Middle frontal gyrus (tissue), 1 donor: ENCODE results near the gene LDLRAP1.
"Not testable (repeated sequence)": the region's sequence is repeated elsewhere in the genome, so short reads cannot be mapped to it uniquely, and the experiment has no call there.

ENCODE experiments used
- DNase-seq: peaks from one replicate; pipeline ENCODE4 v3.0.0-alpha.2; 2015; ENCODE audit warnings: low spot score; ENCODE audit errors: extremely low spot score

LDLRAP1 gene

DNA sequence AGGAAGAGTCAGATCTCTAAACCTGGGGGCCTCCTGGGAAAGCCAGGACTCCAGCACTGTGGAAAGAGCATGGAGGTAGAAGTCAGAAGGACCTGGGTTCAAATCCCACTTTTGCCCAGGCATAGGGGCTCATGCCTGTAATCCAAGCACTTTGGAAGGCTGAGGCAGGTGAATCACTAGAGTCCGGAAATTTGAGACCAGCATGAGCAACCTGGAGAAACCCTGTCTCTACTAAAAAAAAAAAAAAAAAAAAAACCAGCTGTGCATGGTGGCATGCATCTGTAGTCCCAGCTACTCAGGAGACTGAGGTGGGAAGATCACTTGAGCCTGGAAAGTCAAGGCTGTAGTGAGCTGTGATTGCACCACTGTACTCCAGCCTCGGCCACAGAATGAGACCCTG is 31.8 kb downstream of the LDLRAP1 start:
- no peak for DNase-seq

DNA sequence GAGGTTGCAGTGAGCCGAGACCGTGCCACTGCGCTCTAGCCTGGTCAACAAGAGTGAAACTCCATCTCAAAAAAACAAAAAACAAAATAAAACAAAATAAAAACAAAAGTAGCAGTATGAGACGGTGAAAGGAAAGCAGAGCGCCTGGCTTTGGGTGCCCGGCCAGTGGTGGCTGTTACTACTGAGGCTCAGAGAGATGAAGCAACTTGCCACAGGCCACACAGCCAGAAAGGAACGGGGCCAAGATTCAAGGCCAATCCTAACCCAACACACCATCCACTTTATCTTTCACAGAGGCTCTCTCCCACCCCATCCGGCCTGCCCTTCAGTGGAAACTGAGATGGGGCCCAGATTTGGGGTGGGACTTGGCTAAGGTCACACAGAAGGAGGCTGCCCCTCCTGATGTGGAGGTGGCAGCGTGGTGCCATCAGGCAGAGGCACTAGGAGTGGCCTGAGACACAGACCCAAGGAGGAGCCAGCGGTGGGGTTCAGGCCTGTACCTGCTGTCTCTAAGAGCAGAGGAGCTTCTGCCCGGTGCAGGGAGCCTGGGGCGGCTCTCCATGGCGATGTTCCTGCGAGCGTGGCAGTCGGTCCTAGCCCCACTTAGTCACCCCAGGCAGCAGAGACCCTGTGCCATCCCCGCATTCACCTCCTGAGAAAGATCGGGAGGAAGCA is 33.2 kb downstream of the LDLRAP1 start:
- no peak for DNase-seq

DNA sequence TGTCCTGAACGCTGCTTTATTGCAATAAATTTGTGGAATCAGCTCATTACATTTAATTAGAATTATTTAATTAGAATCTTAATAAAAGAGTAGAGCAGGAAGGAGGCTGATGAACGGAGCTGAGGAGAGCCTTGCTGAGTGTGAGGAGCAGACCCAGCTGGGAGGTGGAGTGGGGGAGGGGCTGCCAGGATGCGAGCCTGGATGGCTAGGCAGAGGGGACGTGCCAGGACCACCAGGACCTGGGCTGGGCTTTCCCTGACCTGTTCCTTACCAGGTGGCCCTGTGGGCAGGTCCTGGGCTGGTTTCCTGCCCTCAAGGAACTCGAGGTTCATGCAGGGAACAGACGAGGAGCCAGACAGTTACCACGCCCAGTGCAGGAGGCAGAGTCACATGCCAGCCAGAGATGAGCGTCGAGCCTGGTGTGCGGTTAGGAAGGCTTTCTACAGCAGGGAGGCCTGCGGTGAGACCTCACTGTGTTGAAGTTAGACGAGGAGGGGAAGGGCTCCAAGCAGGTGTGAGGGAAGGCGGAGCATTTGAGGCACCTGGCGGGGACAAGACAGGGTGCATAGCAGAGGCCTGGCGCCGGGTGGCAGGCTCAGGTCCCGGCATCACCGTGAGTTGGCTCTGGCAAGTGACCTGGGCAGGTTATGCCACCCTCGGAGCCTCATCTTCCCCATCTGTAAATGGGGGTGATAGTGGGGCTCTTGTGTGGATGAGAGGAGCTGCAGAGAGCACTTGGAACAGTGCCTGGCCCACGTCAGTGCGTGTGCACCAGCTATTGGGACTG is 33.9 kb downstream of the LDLRAP1 start:
- DNase-seq, result no peak

DNA sequence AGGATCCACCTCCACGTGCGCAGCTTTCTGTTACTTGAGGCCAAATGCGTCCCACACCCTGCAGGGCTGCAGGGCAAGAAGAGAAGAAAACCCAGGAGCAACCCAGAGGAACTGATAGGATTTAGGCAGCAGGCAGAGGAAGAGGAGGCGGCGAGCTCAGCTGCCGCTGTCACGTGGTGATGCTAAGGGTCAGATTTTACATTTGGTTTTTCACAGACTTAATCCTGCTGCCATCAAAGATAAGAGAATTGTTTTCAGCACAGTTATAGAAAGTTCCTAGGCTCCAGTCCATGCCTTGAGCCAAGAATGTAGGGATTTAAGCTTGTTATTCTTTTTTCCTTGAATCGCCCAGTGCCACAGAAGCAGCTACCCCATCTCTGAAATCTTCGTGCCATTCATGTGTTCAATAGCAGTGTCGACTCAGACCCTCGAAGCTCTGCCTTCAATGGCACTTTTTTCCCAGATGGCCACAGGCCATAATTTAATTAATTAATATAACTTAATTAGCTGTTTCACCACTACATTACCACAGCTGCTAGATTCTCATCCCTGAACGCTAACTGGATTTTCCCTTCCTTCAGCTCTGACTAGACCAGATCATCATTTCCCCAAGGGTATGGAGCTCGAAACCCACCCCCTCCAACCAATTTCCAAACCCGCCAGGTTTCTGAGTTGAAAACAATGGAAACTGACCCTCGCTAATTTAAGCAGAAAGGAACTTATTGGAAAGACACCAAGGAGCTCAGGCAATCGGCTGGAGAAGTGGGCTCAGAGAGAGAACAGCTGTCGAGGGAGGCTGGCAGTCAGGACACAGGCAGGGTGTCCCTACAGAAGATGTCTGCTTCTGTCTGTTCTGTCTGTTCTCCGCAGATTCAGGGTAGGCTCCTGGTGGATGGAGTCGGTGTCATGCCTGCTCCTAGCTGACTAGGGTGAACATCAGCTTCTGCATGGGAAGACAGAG is 36.2 kb downstream of the LDLRAP1 start:
- no peak for DNase-seq

DNA sequence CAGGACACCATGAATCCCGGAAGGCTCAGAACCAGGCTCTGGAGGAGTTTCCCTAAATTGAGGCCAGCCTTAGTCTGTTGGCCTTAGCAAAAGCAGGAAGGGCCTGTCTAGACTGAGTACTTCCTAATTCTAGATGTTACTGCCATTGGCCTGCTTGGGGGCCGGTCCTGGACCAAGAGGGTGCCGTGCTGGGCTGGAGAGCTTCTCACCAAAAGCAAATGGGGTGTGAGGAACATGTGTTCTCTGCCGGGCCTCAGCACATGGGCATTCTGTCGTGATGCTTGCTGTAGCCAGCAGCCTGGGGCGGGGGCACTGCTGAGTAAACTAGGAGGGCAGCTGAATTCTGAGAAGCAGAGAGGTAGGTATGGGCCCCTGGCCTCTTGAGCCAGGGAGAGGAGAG is 37.5 kb downstream of the LDLRAP1 start:
- no peak for DNase-seq

DNA sequence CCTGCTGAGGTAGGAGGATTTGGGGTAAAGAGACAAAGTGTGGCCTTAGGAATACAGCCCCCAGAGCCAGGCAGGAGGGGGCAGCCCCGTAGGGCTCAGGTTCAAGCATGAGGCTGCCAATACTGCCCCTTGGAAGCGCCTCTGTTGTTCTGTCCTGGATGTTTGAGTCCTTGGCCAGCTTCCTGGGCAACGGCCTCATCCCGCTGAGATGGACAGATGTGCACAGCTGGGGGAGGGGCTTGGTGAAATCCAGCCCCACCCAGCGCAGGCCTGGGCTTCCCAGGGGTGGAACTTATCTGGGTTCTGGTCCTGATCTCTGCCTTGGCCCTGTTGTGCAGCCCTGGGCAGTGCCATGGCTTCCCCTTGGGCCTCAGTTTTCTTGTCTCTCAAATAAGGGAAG is 38.4 kb downstream of the LDLRAP1 start:
- no peak for DNase-seq

DNA sequence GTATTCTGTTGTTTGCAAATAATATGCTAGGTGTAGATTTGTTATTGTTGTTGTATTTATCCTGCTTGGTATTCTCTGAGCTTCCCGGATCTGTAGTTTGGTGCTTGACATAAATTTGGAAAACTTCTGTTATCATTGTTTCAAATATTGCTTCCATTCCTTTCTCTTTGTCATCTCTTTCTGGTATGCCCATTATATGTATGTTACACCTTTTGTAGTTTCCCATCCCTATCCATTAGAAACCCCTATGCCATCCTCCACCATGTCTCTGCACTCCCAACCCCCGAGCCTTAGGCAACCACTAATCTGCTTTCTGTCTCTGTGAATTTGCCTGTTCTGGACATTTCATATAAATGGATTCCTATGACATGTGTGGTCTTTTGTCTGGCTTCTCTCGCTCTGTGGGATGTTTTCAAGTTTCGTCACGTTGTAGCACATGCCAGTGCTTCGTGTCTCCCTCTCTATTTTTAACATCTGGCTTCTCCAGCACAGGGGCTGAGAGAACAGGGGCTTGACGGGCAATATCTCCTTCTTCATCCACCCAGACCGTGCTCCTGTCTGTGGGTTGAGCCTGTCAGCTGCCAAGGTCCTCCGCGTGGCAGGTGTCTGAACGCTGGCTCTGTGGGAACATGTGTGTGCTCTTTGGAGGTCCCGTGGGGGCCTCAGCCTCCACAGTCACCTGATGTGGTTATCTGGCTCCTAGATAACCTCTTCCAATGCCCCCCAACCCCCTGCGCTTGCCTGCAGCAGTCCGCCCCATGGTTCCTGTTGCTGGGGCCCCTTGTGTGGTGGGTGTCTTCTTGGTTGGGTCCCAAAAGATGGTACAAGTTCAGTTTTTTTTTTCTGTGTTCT is 40.3 kb downstream of the LDLRAP1 start:
- DNase-seq, result no peak

DNA sequence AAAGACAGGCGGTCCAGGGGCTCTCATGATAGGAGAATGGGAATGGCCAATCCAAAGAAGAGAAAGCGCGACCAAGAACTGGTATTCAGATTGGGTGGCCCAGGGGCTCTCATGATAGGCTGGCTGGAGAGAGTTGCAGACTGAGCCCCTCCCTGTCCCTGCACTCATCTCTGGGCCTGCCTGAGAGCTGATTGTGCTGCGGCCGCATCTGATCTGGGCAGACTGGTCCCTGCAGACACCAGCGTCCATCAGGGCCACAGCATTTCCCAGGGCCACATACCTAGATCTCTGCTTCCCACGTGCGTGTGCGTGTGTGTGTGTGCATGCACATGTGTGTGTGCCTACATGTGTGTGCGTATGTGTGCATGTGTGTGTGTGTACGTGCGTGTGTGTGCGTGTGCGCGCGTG is 42.8 kb downstream of the LDLRAP1 start:
- DNase-seq, result no peak

DNA sequence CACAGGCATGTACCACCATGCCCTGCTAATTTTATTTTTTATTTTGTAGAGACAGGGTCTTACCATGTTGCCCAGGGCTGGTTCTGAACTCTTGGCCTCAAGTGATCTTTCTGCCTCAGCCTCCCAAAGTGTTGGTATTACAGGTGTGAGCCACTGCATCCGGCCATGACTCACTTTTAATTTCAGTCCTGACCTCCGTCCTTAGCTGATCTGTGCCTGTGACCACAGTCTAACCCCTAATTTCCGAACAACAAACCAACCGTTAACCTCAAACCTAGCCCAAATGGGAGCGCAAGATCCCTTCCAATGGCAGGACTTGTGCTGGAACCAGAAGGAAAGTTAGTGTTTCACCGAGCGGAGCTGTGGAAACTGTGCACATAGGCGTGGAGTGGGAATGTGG is 43.9 kb downstream of the LDLRAP1 start:
- DNase-seq, result no peak

DNA sequence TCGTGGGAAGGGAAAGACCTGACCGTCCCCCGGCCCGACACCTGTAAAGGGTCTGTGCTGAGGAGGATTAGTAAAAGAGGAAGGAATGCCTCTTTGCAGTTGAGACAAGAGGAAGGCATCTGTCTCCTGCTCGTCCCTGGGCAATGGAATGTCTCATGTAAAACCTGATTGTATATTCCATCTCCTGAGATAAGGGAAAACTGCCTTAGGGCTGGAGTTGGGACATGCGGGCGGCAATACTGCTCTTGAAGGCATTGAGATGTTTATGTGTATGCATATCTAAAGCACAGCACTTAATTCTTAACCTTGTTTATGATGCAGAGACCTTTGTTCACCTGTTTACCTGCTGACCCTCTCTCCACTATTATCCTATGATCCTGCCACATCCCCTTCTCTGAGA is 44.8 kb downstream of the LDLRAP1 start:
- DNase-seq, result not testable (repeated sequence)

DNA sequence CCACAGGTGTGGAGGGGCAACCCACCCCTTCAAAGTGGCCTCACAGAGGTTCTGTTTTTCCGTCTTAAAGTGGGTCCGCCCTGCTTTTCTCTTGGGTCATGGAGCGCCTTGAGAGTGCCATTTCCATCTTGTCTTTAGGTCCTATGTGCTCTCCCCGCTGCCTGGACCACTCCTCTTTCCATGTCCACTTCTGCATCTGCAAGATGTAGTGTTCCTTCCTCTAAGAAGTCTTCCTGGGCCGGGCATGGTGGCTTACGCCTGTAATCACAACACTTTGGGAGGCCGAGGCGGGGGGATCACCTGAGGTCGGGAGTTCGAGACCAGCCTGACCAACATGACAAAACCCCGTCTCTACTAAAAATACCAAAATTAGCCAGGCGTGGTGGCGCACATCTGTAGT is 45.4 kb downstream of the LDLRAP1 start:
- DNase-seq, result not testable (repeated sequence)

DNA sequence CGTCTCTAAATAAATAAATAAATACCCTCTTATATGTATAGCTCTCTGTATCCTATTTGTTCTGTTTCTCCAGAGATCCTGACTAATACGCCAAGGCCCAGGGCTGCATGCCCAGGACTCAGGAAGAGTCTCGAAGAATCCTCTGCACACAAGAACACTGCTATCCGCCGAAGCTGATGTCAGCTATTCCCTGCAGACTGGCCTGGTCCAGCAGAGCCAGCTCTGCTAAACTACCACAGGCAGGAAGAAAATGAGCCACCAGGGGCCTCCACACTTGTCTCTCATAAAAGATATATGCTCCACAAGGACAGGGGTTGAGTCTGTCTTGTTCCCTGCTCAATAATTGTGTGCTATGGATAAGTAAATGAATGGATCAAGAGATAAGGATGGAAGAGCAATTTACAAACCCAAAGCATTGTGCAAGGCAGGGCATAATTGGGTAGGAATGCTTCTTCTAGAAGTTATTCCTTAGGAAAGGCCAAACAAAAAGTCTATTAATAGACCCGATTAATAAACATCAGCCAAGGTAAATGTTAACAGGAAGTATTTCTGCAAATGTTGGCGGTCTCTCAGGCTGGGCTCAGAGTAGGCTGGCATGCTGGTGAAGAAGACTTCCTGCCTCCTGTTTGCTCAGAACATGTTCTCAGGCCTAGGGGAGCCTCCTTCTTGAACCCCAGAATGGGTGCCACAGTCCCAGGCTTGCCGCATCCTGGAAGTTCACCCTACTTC is 46.9 kb downstream of the LDLRAP1 start:
- no peak for DNase-seq

DNA sequence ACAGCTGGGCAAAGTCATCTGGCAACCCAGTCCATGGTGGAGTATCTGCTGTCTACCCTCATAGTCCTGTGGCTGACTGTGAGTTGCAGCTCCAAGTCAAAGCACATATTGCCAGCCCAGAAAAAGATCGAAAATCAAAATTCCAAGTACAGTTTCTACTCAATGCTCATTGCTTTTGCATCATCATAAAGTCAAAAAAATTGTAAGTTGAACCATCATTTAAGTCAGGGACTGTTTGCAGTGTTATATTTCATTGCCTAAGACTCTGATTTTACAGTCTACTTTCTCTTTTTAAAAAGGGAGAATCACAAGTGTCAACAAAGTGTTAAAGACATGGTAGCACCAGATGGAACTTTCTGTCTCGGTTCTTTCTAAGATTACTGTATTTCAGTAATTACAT is 50.5 kb downstream of the LDLRAP1 start:
- DNase-seq, result no peak

DNA sequence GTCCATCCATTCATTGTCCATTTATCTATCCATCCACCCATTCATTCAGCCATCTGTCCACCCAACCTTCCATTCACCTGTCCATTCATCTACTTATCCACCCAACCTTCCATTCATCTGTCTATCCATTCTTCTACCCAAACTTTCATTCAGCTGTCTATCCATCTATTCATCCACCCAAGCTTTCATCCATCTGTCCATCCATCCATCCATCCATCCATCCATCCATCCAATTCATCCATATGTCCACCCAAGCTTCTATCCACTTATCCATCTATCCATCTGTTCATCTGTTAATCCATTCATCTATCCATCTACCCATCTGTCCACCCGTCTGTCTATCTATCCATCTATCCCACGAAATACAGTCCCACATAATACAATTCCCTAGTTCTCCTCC is 51.6 kb downstream of the LDLRAP1 start:
- no peak for DNase-seq

DNA sequence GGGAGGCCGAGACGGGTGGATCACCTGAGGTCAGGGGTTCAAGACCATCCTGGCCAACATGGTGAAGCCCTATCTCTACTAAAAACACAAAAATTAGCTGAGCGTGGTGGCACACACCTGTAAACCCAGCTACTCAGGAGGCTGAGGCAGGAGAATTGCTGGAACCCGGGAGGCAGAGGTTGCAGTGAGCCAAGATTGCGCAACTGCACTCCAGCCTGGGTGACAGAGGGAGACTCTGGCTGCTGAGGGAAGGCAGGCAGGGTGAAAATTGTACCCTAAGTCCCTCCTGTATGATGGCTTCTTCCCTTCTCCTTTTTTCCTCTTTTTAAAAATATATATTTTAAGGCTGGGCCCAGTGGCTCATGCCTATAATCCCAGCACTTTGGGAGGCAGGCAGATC is 53.2 kb downstream of the LDLRAP1 start:
- not testable (repeated sequence) for DNase-seq

DNA sequence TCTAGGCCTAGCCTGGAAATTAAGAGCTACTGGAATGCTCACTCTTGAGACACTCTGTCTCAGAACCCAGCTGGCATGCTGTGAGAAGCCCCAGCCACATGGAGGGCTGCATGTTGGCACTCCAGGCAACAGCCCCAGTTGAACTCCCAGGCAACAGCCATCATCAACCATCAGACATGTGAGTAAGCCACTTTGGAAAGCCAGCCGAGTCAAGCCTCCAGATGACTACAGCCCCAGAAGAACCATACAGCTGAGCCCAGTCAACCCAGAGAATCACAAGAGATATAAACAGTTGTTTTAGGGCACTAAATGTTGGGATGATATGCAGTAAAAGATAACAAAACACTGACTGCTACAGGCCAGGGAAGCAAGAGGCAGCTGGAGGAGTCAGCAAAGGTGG is 55.5 kb downstream of the LDLRAP1 start:
- no peak for DNase-seq

DNA sequence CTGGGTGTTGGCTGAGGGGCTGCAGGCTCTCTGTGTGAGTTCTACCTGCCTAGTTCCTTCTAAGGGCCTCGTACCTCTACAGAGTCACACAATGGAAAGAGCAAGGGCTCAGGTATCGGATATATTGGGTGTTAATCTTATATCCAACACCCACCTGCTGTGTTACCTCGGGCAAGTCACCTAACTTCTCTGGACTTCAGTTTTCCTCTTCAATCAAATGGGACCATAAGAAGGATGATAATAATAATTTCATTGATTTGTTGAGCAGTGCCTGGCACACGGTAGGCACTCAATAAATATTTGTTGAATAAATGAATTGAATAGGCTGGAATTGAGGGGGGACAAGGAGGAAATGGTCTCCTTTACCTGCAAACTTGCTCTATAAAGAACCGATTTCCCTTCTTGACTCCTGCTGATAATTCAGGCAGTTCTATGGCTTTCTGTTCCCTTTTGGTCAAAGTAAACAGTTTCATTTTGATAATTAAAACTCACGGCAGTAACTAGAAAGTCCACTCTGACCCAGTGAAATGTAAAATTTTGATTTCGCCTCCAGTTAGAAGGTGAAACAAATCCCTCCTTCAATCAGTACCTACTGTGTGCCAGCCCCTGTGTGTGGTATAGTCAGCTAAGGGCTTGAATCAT is 56.7 kb downstream of the LDLRAP1 start:
- no peak for DNase-seq

DNA sequence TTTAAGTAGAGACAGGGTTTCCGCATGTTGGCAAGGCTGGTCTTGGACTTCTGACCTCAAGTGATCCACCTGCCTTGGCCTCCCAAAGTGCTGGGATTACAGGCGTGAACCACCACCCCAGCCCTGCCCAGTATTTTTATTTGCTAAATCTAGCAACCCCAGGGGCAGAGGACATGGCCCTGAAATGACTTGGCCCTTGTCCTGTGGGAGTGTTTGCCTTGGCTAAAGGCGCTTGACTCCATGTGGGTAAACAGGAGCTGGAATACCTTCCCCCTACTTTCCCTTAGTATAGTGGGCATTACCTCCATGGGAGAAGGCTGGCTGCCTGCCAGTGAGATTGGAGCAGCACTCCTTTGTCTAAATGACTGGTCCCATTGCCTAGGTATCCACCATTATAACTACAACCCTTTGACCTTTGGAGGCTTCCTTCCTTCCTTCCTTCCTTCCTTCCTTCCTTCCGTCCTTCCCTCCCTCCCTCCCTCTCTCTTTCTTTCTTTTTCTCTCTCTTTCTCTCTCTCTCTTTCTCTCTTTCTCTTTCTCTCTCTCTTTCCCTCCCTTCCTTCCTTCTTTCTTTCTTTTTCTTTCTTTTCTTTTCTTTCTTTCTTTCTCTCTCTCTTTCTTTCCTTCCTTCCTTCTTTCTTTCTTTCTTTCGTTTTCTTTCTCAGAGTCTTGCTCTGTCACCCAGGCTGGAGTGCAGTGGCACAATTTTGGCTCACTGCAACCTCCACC is 57.7 kb downstream of the LDLRAP1 start:
- DNase-seq, result not testable (repeated sequence)
